ENCODE data around the gene ASB6. TPM values are rescaled to one million over a fixed set of nuclear protein-coding genes. Genes with fewer than 3 reads are reported as not detected.

ASB6 gene
- total and polyA plus RNA-seq, 5 experiments from 2014 or later: 14.8 to 35.7 (median 29.1) TPM

- H3K36me3 Mint-ChIP-seq: no peaks in the 10 kb centered on the region
- peak overlapping the region in 6 of 10 donors; percentile 59 to 93 (median 80) for H3K27ac Mint-ChIP-seq
- H3K27me3 Mint-ChIP-seq: no peaks in the 10 kb centered on the region
- DNase-seq (no peak), ATAC-seq (no peak)
- peak overlapping the region in 1 of 10 donors; percentile 35 for H3K4me3 Mint-ChIP-seq
- POLR2A ChIA-PET: interaction anchor here (0.7 to 5.1 kb wide), 3 partner anchors 9 to 429 kb away, joined by 3 to 28 read pairs (median 3); partner anchors contain the start of gene IER5L
- no peaks in the 10 kb centered on the region for H3K9me3 Mint-ChIP-seq
- peaks cover 15 to 56% (median 51%) of the 10 kb centered on the region in 4 donors for H3K4me1 Mint-ChIP-seq
Observed at GRCh38 chr9:129607027-129607387, 34.9 kb downstream of the ASB6 start.

DNA sequence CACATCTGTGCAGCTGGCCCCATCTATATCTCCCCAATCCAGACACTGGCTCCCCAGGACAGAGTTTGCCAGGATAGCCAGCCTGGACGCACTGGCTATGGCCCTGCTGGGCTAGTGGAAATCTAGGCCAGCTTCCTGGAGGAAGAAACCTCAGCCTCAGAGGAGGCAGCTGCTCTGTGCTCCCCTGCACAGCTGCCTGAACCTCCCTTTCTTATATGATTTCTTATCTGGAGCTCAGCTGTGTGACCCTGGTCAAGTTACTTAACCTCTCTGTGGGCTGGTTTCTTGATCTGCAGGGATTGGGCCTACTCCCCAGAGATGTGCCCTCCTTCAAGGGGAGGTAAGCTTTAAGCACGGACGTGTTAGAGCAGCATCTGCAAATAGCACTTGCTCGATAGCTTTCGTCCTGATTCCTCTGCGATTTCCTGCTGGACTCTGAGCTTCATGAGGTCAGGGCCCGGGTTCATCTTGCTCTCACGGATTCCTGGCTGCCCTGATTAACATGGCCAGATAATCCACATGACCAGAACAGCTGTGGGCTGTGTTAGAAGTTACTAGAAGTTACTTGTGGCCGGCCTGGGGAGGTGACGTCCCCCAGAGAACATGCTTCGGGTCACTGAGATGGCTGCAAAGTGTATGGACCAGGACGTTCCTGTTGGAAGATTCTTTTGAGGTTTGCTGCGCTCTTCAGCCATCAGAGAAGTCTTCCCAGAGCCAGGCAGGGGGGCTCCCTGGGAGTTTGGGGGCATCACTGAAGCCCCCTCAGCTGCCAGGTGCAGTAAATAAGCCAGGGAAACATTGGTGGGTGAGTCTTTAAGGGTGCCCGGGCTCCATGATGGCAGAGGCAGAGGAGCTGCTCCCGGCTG lies 35.6 kb downstream of the ASB6 start:
- Mint-ChIP-seq H3K4me1 (peaks cover 15 to 54% (median 51%) of the 10 kb centered on the region in 4 donors), H3K27me3 (no peaks in the 10 kb centered on the region), H3K36me3 (no peaks in the 10 kb centered on the region), H3K9me3 (no peaks in the 10 kb centered on the region), H3K4me3 (peak overlapping the region in 1 of 10 donors; percentile 35), H3K27ac (peak overlapping the region in 7 of 10 donors; percentile 33 to 93 (median 71))
- POLR2A ChIA-PET: interaction anchor here (0.5 to 5.1 kb wide), 6 partner anchors 8 to 429 kb away, joined by 3 to 28 read pairs (median 4); partner anchors contain the start of gene IER5L
- ATAC-seq: no peak
- no peak for DNase-seq

- Mint-ChIP-seq H3K27me3 (no peaks in the 10 kb centered on the region), H3K27ac (peak overlapping the region in 6 of 10 donors; percentile 7 to 85 (median 71)), H3K36me3 (no peaks in the 10 kb centered on the region), H3K4me1 (peaks cover 13 to 45% (median 42%) of the 10 kb centered on the region in 4 donors), H3K9me3 (no peaks in the 10 kb centered on the region), H3K4me3 (peak overlapping the region in 2 of 10 donors; percentile 10 to 27)
- POLR2A ChIA-PET: interaction anchor here (0.5 to 5.1 kb wide), 4 partner anchors 17 to 427 kb away, joined by 3 to 28 read pairs (median 10); partner anchors contain the start of gene IER5L
- ATAC-seq: peak in 1 of 2 donors; percentile 5
- DNase-seq: no peak
Observed at GRCh38 chr9:129604766-129605163, 37.2 kb downstream of the ASB6 start.

- Mint-ChIP-seq H3K4me1 (peaks cover 10 to 42% (median 40%) of the 10 kb centered on the region in 4 donors), H3K4me3 (no peak overlapping the region)
Observed at GRCh38 chr9:129604056-129604765, 37.7 kb downstream of the ASB6 start.

DNA sequence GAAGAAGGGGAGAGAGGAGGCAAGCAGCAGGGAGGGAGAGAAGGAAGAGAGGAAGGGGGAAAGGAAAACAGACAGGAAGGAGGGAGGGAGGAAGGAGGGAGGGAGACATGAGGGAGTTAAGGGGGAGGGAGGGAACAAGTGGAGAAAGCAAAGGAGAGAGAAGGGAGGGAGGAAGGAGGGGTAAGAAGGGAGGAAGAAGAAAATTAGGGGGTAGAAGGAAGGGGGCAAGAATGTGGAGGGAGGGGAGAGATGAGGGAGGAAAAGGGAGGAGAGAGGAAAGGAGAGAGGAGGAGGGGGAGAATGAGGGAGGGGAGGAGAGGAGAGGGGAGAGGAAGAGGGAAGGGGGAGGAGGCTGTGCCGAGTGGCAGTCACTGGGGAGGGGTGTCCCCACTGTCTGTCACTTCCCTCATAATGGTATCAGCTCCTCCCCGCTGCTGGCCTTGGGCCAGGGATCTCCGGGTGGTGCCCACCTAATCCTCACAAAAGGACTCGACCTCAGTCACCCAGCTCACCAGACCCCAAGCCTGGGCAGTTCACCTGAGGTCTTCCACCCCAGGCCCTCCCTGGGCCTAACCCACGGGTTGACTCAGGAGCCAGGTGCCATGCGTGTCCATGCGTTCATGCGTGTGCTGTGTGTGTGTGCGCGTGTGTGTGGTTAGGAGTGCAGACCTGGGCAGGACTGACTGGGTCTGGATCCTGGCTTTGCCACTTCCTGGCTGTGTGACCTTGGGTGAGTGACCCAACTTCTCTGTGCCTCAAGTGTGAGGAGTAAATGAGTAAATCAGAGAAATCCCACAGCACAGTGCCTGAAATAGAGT lies 39.1 kb downstream of the ASB6 start:
- peak overlapping the region in 3 of 10 donors; percentile 28 to 67 (median 60) for H3K27ac Mint-ChIP-seq
- ATAC-seq: no peak
- H3K36me3 Mint-ChIP-seq: no peaks in the 10 kb centered on the region
- H3K27me3 Mint-ChIP-seq: peaks cover 0 to 6% (median 0%) of the 10 kb centered on the region in 5 donors
- H3K4me1 Mint-ChIP-seq: peaks cover 17 to 40% (median 38%) of the 10 kb centered on the region in 4 donors
- no peaks in the 10 kb centered on the region for H3K9me3 Mint-ChIP-seq
- H3K4me3 Mint-ChIP-seq: no peak overlapping the region
- DNase-seq: no peak
- POLR2A ChIA-PET: interaction anchor here (0.6 to 0.7 kb wide), 3 partner anchors 181 to 281 kb away, joined by 3 read pairs; no protein-coding TSS in a partner anchor

More at GRCh38 chr9:129604056-129604765, 37.7 kb downstream of the ASB6 start:
- Mint-ChIP-seq H3K36me3 (no peaks in the 10 kb centered on the region), H3K27me3 (no peaks in the 10 kb centered on the region), H3K27ac (peak overlapping the region in 6 of 10 donors; percentile 7 to 85 (median 71)), H3K9me3 (no peaks in the 10 kb centered on the region)
- DNase-seq (no peak), ATAC-seq (no peak)
- POLR2A ChIA-PET: interaction anchor here (0.5 to 2.9 kb wide), 3 partner anchors 16 to 311 kb away, joined by 3 to 15 read pairs (median 5); no protein-coding TSS in a partner anchor

- DNase-seq (no peak), ATAC-seq (no peak)
- no peaks in the 10 kb centered on the region for H3K9me3 Mint-ChIP-seq
- no peak overlapping the region for H3K4me3 Mint-ChIP-seq
- H3K27me3 Mint-ChIP-seq: peaks cover 0 to 6% (median 0%) of the 10 kb centered on the region in 5 donors
- H3K36me3 Mint-ChIP-seq: no peaks in the 10 kb centered on the region
- H3K27ac Mint-ChIP-seq: peak overlapping the region in 3 of 10 donors; percentile 39 to 58 (median 56)
- POLR2A ChIA-PET: interaction anchor here (1.0 kb wide), 1 partner anchor 456 kb away, joined by 3 read pairs; no protein-coding TSS in a partner anchor
- peaks cover 11 to 37% (median 33%) of the 10 kb centered on the region in 4 donors for H3K4me1 Mint-ChIP-seq
Observed at GRCh38 chr9:129601082-129601674, 40.8 kb downstream of the ASB6 start.

- H3K4me1 Mint-ChIP-seq: peaks cover 17 to 32% (median 27%) of the 10 kb centered on the region in 4 donors
- POLR2A ChIA-PET: interaction anchor here (1.1 to 2.8 kb wide), 4 partner anchors 8 to 139 kb away, joined by 3 to 18 read pairs (median 4); no protein-coding TSS in a partner anchor
Observed at GRCh38 chr9:129598089-129598596, 43.8 kb downstream of the ASB6 start.

GRCh38 chr9:129597355-129598088 lies 44.4 kb downstream of the ASB6 start:
- Mint-ChIP-seq H3K27ac (peak overlapping the region in 6 of 10 donors; percentile 19 to 92 (median 62)), H3K4me3 (peak overlapping the region; percentile 60 to 76 (median 68)), H3K4me1 (peaks cover 17 to 32% (median 25%) of the 10 kb centered on the region in 4 donors), H3K36me3 (no peaks in the 10 kb centered on the region), H3K27me3 (peaks cover 0 to 13% (median 0%) of the 10 kb centered on the region in 5 donors), H3K9me3 (no peaks in the 10 kb centered on the region)
- DNase-seq (peak in 2 of 10 donors; percentile 31 to 38), ATAC-seq (peak; percentile 65 to 75)
- POLR2A ChIA-PET: interaction anchor here (0.7 to 2.8 kb wide), 5 partner anchors 9 to 139 kb away, joined by 3 to 18 read pairs (median 3); no protein-coding TSS in a partner anchor

More at GRCh38 chr9:129598089-129598596, 43.8 kb downstream of the ASB6 start:
- Mint-ChIP-seq H3K27ac (peak overlapping the region in 8 of 10 donors; percentile 9 to 92 (median 57)), H3K4me3 (peak overlapping the region; percentile 60 to 76 (median 68)), H3K9me3 (no peaks in the 10 kb centered on the region), H3K27me3 (peaks cover 0 to 13% (median 0%) of the 10 kb centered on the region in 5 donors), H3K36me3 (no peaks in the 10 kb centered on the region)
- DNase-seq (no peak), ATAC-seq (peak; percentile 50 to 52)

DNA sequence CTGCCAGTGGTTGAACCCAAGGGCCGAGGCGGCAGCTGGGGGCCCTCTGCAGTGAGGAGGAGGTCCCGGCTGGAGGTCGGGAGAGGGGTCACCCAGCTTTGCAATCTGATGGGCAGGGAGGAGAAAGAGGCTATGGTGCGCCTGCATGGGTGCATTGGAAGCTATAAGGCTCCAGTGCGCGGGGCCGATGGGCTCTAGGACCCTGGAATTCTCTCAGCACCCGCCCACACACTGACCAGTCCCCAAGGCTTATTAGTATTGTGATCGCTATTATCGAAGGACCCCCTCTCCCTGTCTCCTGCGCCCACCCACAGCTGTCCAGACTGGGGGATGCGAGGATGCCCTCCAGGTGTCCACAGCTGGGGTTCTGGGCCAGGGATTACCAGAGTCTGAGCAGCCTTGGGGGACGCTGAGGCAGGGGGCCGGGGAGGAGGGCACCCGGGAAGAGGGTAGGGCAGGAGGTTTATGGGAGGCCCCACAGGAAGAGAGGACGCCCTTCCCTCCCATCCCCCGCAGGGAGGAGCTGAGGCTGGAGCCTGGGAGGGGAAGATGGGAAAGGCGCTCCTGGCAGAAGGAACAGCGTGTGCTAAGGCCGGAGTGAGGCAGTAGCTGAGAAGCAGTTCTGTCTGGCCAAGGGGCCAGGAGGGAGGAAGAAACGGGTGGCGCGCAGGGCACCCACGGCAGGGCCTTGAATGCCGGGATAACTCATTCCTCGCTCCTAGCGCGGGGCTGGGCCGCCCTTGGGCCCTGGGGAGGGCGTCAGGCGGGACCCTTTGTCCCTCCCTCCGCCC lies 45.2 kb downstream of the ASB6 start:
- Mint-ChIP-seq H3K27me3 (peaks cover 0 to 13% (median 0%) of the 10 kb centered on the region in 5 donors), H3K4me1 (peaks cover 15 to 32% (median 24%) of the 10 kb centered on the region in 4 donors), H3K27ac (peak overlapping the region in 3 of 10 donors; percentile 4 to 89 (median 40)), H3K36me3 (no peaks in the 10 kb centered on the region), H3K9me3 (no peaks in the 10 kb centered on the region), H3K4me3 (peak overlapping the region in 9 of 10 donors; percentile 22 to 67 (median 57))
- DNase-seq: no peak
- POLR2A ChIA-PET: interaction anchor here (0.6 to 2.8 kb wide), 4 partner anchors 11 to 138 kb away, joined by 3 to 18 read pairs (median 4); no protein-coding TSS in a partner anchor
- ATAC-seq: peak in 1 of 2 donors; percentile 16

Data from naive thymus-derived CD8-positive, alpha-beta T cell (primary cell).